Brain microvascular endothelial cell (primary cell): ENCODE data around the gene ATP7A.

Source experiments
- DNase-seq: peaks from one replicate; pipeline ENCODE4 v3.0.0-alpha.2; 2020
- H3K27ac ChIP-seq: fragments of 250-450 bp; sonication (Bioruptor Pico); 2 replicates; pipeline ENCODE4 v1.5.1; 2020; ENCODE audit warnings: mild to moderate bottlenecking, moderate library complexity
- H3K27me3 ChIP-seq: fragments of 250-450 bp; sonication (Bioruptor Pico); replicated peaks from 2 replicates; pipeline ENCODE4 v1.5.1; 2020; ENCODE audit warnings: mild to moderate bottlenecking
- H3K36me3 ChIP-seq: fragments of 250-450 bp; sonication (Bioruptor Pico); replicated peaks from 2 replicates; pipeline ENCODE4 v1.5.1; 2020; ENCODE audit warnings: mild to moderate bottlenecking
- H3K4me3 ChIP-seq: 2 replicates; pipeline ENCODE4 v1.5.1; 2011; ENCODE audit warnings: low read depth, mild to moderate bottlenecking, control low read depth, low read length, moderate library complexity
- CTCF ChIP-seq: IDR thresholded peaks from 2 replicates; pipeline ENCODE4 v1.5.1; 2011; ENCODE audit warnings: low read depth, mild to moderate bottlenecking, moderate library complexity, low read length, control low read depth, inconsistent platforms; ENCODE audit errors: missing control alignments
- in situ Hi-C: cut with HindIII; loops from 2 replicates; pipeline ENCODE4 v1.10.0; 2017; ENCODE audit warnings: low sequenced_read_pairs, low pct_ligation_motif_present

ATP7A gene

GRCh38 chrX:77922787-77923186 lies 12.3 kb downstream of the ATP7A start:
- DNase-seq: no peak
- Histone ChIP-seq H3K36me3 (no peaks in the 10 kb centered on the region), H3K27me3 (no peaks in the 10 kb centered on the region), H3K27ac (no peak overlapping the region), H3K4me3 (no peak overlapping the region)
- no peak for TF ChIP-seq CTCF
- in situ Hi-C loops: no loop called here

GRCh38 chrX:77924320-77924859 lies 13.9 kb downstream of the ATP7A start:
- H3K36me3 ChIP-seq: no peaks in the 10 kb centered on the region
- no peak overlapping the region for H3K4me3 ChIP-seq
- no peak for DNase-seq
- no peak overlapping the region for H3K27ac ChIP-seq
- TF ChIP-seq CTCF: no peak
- in situ Hi-C loops: no loop called here
- no peaks in the 10 kb centered on the region for H3K27me3 ChIP-seq

GRCh38 chrX:77925764-77926163 lies 15.3 kb downstream of the ATP7A start:
- Histone ChIP-seq H3K27me3 (no peaks in the 10 kb centered on the region), H3K4me3 (no peak overlapping the region), H3K27ac (no peak overlapping the region), H3K36me3 (no peaks in the 10 kb centered on the region)
- no peak for DNase-seq
- TF ChIP-seq CTCF: no peak
- in situ Hi-C loops: no loop called here

- no peak for TF ChIP-seq CTCF
- DNase-seq: no peak
- no peak overlapping the region for H3K4me3 ChIP-seq
- H3K27ac ChIP-seq: no peak overlapping the region
- no peaks in the 10 kb centered on the region for H3K36me3 ChIP-seq
- in situ Hi-C loops: no loop called here
- no peaks in the 10 kb centered on the region for H3K27me3 ChIP-seq
Measured at GRCh38 chrX:77930581-77930980, 20.1 kb downstream of the ATP7A start.

- no peak overlapping the region for H3K4me3 ChIP-seq
- DNase-seq: no peak
- H3K27me3 ChIP-seq: no peaks in the 10 kb centered on the region
- no peak overlapping the region for H3K27ac ChIP-seq
- in situ Hi-C loops: no loop called here
- no peak for TF ChIP-seq CTCF
- no peaks in the 10 kb centered on the region for H3K36me3 ChIP-seq
Measured at GRCh38 chrX:77935886-77936285, 25.4 kb downstream of the ATP7A start.

- no peak overlapping the region for H3K4me3 ChIP-seq
- no peak for DNase-seq
- no peak for TF ChIP-seq CTCF
- in situ Hi-C loops: no loop called here
- H3K27me3 ChIP-seq: no peaks in the 10 kb centered on the region
- no peak overlapping the region for H3K27ac ChIP-seq
- no peaks in the 10 kb centered on the region for H3K36me3 ChIP-seq
Measured at GRCh38 chrX:77936299-77936698, 25.8 kb downstream of the ATP7A start.
